SK-N-SH treated with all-trans-retinoic acid at 6 μM for 48 hours (cell line): ENCODE measurements around the gene MC4R.

Source experiments
- ATAC-seq: fragments of 200-7000 bp; cut with Tn5 transposase; 3 replicates; pipeline ENCODE4 v1.9.1; 2020; ENCODE audit warnings: mild to moderate bottlenecking, moderate library complexity
- ARNTL ChIP-seq: fragments of 450-650 bp; formaldehyde crosslinking; IDR thresholded peaks from 2 replicates; pipeline ENCODE4 v1.5.0; 2020; ENCODE audit warnings: low read depth, mild to moderate bottlenecking, moderate library complexity, borderline replicate concordance
- BACH2 ChIP-seq: fragments of 250-450 bp; sonication (Bioruptor Pico); IDR thresholded peaks from 2 replicates; pipeline ENCODE4 v1.9.0; 2021; ENCODE audit warnings: mild to moderate bottlenecking, borderline replicate concordance
- CSDC2 ChIP-seq: fragments of 250-450 bp; sonication (Bioruptor Pico); IDR thresholded peaks from 2 replicates; pipeline ENCODE4 v1.5.0; 2020; ENCODE audit warnings: mild to moderate bottlenecking, moderate library complexity
- GLIS3 ChIP-seq: fragments of 250-450 bp; sonication (Bioruptor Pico); IDR thresholded peaks from 2 replicates; pipeline ENCODE4 v1.5.0; 2020; ENCODE audit warnings: mild to moderate bottlenecking, moderate library complexity
- ISL1 ChIP-seq: fragments of 250-450 bp; sonication (Bioruptor Pico); IDR thresholded peaks from 2 replicates; pipeline ENCODE4 v2.1.2; 2022; ENCODE audit warnings: mild to moderate bottlenecking, moderate library complexity
- OSR1 ChIP-seq: fragments of 250-450 bp; sonication (Bioruptor Pico); IDR thresholded peaks from 2 replicates; pipeline ENCODE4 v1.8.0; 2022; ENCODE audit warnings: moderate library complexity, mild to moderate bottlenecking, inconsistent platforms
- PPARA ChIP-seq: fragments of 250-450 bp; sonication (Bioruptor Pico); IDR thresholded peaks from 2 replicates; pipeline ENCODE4 v1.5.0; 2020; ENCODE audit warnings: mild to moderate bottlenecking, borderline replicate concordance
- TOX ChIP-seq: fragments of 250-450 bp; sonication (Bioruptor Pico); IDR thresholded peaks from 2 replicates; pipeline ENCODE4 v1.8.0; 2021; ENCODE audit warnings: mild to moderate bottlenecking, moderate library complexity, borderline replicate concordance
- ZC3H10 ChIP-seq: fragments of 250-450 bp; sonication (Bioruptor Pico); IDR thresholded peaks from 2 replicates; pipeline ENCODE4 v1.5.1; 2021; ENCODE audit warnings: mild to moderate bottlenecking, moderate library complexity
- ZFP3 ChIP-seq: fragments of 250-450 bp; sonication (Bioruptor Pico); IDR thresholded peaks from 2 replicates; pipeline ENCODE4 v1.5.0; 2020; ENCODE audit warnings: mild to moderate bottlenecking, moderate library complexity
- ZFP30 ChIP-seq: fragments of 450-650 bp; formaldehyde crosslinking; IDR thresholded peaks from 2 replicates; pipeline ENCODE4 v1.5.0; 2022; ENCODE audit warnings: mild to moderate bottlenecking, moderate library complexity
- ZNF70 ChIP-seq: fragments of 450-650 bp; formaldehyde crosslinking; IDR thresholded peaks from 2 replicates; pipeline ENCODE4 v1.5.0; 2020; ENCODE audit warnings: mild to moderate bottlenecking, moderate library complexity
- ZNF8 ChIP-seq: fragments of 450-650 bp; formaldehyde crosslinking; IDR thresholded peaks from 2 replicates; pipeline ENCODE4 v1.5.0; 2020; ENCODE audit warnings: mild to moderate bottlenecking, moderate library complexity
- TF ChIP-seq, protein P1 (sequence below): fragments of 250-450 bp; sonication (Bioruptor Pico); IDR thresholded peaks from 2 replicates; pipeline ENCODE4 v1.5.1; 2020; ENCODE audit warnings: low read depth, mild to moderate bottlenecking, moderate library complexity
- TF ChIP-seq, protein P2 (sequence below): fragments of 250-450 bp; sonication (Bioruptor Pico); IDR thresholded peaks from 2 replicates; pipeline ENCODE4 v1.8.0; 2021; ENCODE audit warnings: low read depth, mild to moderate bottlenecking, moderate library complexity, borderline replicate concordance
- TF ChIP-seq, protein P3 (sequence below): fragments of 250-450 bp; sonication (Bioruptor Pico); IDR thresholded peaks from 2 replicates; pipeline ENCODE4 v1.5.0; 2020; ENCODE audit warnings: mild to moderate bottlenecking, moderate library complexity
- TF ChIP-seq, protein P4 (sequence below): fragments of 250-450 bp; sonication (Bioruptor Pico); IDR thresholded peaks from 2 replicates; pipeline ENCODE4 v1.8.0; 2020; ENCODE audit warnings: mild to moderate bottlenecking, moderate library complexity, borderline replicate concordance
- TF ChIP-seq, protein P5 (sequence below): fragments of 250-450 bp; sonication (Bioruptor Pico); IDR thresholded peaks from 2 replicates; pipeline ENCODE4 v1.5.1; 2021; ENCODE audit warnings: mild to moderate bottlenecking, moderate library complexity

The MC4R gene

DNA sequence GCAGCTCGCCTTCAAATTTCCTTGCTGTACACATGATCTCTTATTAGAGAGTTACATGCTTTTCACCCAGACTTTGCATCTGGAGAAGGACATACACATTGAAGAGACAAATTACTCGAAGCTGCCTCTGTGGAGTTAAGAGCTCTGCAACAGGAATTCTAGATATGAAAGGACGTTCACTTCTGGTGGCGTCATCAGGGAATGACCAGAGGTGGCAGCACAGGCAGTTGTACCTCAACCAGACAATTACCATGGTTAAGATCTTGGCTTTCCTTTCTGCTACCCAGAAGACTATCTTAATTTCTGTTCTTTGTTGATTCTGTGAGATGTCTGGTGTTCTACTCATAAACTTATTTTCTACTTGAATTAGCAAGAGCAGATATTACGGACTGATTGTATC lies 39.1 kb upstream of the MC4R start:
- ATAC-seq: no peak
- TF ChIP-seq ZFP3 (no peak), ISL1 (no peak), CSDC2 (CRISPR knock-in tag) (no peak), OSR1 (no peak), PPARA (CRISPR knock-in tag) (no peak), BACH2 (CRISPR knock-in tag) (no peak), ARNTL (CRISPR knock-in tag) (no peak), ZFP30 (CRISPR knock-in tag) (no peak), ZNF70 (CRISPR knock-in tag) (no peak), TOX (CRISPR knock-in tag) (no peak), GLIS3 (no peak), ZC3H10 (no peak)
- TF ChIP-seq, protein P1, sequence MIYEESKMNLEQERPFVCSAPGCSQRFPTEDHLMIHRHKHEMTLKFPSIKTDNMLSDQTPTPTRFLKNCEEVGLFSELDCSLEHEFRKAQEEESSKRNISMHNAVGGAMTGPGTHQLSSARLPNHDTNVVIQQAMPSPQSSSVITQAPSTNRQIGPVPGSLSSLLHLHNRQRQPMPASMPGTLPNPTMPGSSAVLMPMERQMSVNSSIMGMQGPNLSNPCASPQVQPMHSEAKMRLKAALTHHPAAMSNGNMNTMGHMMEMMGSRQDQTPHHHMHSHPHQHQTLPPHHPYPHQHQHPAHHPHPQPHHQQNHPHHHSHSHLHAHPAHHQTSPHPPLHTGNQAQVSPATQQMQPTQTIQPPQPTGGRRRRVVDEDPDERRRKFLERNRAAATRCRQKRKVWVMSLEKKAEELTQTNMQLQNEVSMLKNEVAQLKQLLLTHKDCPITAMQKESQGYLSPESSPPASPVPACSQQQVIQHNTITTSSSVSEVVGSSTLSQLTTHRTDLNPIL (CRISPR knock-in tag): no peak
- TF ChIP-seq, protein P2, sequence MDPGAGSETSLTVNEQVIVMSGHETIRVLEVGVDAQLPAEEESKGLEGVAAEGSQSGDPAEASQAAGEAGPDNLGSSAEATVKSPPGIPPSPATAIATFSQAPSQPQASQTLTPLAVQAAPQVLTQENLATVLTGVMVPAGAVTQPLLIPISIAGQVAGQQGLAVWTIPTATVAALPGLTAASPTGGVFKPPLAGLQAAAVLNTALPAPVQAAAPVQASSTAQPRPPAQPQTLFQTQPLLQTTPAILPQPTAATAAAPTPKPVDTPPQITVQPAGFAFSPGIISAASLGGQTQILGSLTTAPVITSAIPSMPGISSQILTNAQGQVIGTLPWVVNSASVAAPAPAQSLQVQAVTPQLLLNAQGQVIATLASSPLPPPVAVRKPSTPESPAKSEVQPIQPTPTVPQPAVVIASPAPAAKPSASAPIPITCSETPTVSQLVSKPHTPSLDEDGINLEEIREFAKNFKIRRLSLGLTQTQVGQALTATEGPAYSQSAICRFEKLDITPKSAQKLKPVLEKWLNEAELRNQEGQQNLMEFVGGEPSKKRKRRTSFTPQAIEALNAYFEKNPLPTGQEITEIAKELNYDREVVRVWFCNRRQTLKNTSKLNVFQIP (CRISPR knock-in tag): no peak
- TF ChIP-seq, protein P3, sequence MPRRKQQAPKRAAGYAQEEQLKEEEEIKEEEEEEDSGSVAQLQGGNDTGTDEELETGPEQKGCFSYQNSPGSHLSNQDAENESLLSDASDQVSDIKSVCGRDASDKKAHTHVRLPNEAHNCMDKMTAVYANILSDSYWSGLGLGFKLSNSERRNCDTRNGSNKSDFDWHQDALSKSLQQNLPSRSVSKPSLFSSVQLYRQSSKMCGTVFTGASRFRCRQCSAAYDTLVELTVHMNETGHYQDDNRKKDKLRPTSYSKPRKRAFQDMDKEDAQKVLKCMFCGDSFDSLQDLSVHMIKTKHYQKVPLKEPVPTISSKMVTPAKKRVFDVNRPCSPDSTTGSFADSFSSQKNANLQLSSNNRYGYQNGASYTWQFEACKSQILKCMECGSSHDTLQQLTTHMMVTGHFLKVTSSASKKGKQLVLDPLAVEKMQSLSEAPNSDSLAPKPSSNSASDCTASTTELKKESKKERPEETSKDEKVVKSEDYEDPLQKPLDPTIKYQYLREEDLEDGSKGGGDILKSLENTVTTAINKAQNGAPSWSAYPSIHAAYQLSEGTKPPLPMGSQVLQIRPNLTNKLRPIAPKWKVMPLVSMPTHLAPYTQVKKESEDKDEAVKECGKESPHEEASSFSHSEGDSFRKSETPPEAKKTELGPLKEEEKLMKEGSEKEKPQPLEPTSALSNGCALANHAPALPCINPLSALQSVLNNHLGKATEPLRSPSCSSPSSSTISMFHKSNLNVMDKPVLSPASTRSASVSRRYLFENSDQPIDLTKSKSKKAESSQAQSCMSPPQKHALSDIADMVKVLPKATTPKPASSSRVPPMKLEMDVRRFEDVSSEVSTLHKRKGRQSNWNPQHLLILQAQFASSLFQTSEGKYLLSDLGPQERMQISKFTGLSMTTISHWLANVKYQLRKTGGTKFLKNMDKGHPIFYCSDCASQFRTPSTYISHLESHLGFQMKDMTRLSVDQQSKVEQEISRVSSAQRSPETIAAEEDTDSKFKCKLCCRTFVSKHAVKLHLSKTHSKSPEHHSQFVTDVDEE (CRISPR knock-in tag): no peak

DNA sequence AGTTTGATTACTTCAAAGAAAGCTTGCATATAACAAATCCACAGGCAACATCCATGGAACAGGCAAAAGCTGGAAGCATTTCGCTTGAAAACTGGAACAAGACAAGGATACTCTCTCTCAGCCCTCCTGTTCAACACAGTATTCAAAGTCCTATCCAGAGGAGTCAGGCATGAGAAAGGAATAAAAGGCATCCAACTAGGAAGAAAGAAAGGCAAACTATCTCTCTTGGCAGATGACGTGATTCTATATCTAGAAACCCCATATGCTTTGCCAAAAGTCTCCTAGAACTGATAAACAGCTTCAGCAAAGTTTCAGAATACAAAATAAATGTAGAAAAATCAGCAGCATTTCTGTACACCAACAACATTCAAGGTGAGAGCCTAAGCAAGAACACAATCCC lies 34.1 kb upstream of the MC4R start:
- TF ChIP-seq ZC3H10: no peak
- no peak for TF ChIP-seq CSDC2 (CRISPR knock-in tag)
- TF ChIP-seq ZNF8 (CRISPR knock-in tag): no peak
- no peak for TF ChIP-seq ZFP30 (CRISPR knock-in tag)
- TF ChIP-seq, protein P4, sequence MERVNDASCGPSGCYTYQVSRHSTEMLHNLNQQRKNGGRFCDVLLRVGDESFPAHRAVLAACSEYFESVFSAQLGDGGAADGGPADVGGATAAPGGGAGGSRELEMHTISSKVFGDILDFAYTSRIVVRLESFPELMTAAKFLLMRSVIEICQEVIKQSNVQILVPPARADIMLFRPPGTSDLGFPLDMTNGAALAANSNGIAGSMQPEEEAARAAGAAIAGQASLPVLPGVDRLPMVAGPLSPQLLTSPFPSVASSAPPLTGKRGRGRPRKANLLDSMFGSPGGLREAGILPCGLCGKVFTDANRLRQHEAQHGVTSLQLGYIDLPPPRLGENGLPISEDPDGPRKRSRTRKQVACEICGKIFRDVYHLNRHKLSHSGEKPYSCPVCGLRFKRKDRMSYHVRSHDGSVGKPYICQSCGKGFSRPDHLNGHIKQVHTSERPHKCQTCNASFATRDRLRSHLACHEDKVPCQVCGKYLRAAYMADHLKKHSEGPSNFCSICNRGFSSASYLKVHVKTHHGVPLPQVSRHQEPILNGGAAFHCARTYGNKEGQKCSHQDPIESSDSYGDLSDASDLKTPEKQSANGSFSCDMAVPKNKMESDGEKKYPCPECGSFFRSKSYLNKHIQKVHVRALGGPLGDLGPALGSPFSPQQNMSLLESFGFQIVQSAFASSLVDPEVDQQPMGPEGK (CRISPR knock-in tag): no peak
- TF ChIP-seq ISL1: no peak
- TF ChIP-seq BACH2 (CRISPR knock-in tag): no peak
- TF ChIP-seq, protein P3 (CRISPR knock-in tag): no peak
- no peak for TF ChIP-seq ZNF70 (CRISPR knock-in tag)
- TF ChIP-seq, all 23 proteins: peak for 0
- no peak for ATAC-seq

DNA sequence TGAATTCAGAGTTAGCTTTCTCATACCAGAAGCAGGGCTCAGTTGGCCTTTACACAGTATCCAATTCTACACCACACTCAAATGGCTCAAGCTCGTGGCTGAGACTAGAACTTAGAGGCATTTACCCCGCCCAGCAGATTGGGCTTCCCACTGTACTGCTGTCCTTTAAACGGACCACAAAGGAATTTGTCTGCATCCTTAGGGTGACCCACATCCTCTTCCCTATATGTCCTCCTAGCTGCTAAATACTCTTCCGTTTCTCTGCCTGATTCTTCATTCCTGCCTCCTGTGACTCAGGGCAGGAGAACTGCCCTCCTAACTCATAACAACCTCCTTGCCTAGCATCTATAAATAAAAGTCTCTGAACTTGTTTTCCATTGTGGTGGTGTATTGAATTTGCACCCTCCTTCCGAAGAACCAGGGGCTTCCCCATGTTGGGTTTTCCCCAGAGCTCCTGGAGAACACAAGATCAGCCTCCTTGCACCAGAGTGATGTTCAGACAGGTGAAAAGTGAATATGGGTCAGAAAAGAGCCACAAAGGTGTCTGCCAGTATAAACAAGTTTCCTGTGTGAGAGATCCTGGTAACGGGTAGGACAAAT lies 32.0 kb upstream of the MC4R start:
- ATAC-seq: no peak
- no peak for TF ChIP-seq ZNF70 (CRISPR knock-in tag)
- TF ChIP-seq, protein P3 (CRISPR knock-in tag): no peak
- TF ChIP-seq, protein P4 (CRISPR knock-in tag): no peak
- no peak for TF ChIP-seq GLIS3
- TF ChIP-seq ZFP30 (CRISPR knock-in tag): no peak
- TF ChIP-seq ZNF8 (CRISPR knock-in tag): no peak
- TF ChIP-seq PPARA (CRISPR knock-in tag): no peak
- TF ChIP-seq, protein P5, sequence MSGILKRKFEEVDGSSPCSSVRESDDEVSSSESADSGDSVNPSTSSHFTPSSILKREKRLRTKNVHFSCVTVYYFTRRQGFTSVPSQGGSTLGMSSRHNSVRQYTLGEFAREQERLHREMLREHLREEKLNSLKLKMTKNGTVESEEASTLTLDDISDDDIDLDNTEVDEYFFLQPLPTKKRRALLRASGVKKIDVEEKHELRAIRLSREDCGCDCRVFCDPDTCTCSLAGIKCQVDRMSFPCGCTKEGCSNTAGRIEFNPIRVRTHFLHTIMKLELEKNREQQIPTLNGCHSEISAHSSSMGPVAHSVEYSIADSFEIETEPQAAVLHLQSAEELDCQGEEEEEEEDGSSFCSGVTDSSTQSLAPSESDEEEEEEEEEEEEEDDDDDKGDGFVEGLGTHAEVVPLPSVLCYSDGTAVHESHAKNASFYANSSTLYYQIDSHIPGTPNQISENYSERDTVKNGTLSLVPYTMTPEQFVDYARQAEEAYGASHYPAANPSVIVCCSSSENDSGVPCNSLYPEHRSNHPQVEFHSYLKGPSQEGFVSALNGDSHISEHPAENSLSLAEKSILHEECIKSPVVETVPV (CRISPR knock-in tag): no peak
